ENCODE results near the gene RGS6.

RGS6 gene

GRCh38 chr14:72416081-72416849 is 484.0 kb downstream of the RGS6 start:
- no peak for DNase-seq

GRCh38 chr14:72416892-72417291 is 484.7 kb downstream of the RGS6 start:
- peak; percentile 12 for DNase-seq

GRCh38 chr14:72418806-72419205 is 486.6 kb downstream of the RGS6 start:
- no peak for DNase-seq

- DNase-seq: no peak
Observed at GRCh38 chr14:72419226-72419775, 487.1 kb downstream of the RGS6 start.

- peak; percentile 62 for DNase-seq
Observed at GRCh38 chr14:72420749-72421474, 488.7 kb downstream of the RGS6 start.

- no peak for DNase-seq
Observed at GRCh38 chr14:72423957-72424356, 491.7 kb downstream of the RGS6 start.

GRCh38 chr14:72430457-72430856 is 498.2 kb downstream of the RGS6 start:
- no peak for DNase-seq

- DNase-seq: no peak
Observed at GRCh38 chr14:72432748-72433147, 500.5 kb downstream of the RGS6 start.

GRCh38 chr14:72433511-72433910 is 501.3 kb downstream of the RGS6 start:
- no peak for DNase-seq

- no peak for DNase-seq
Observed at GRCh38 chr14:72434856-72435255, 502.6 kb downstream of the RGS6 start.

- no peak for DNase-seq
Observed at GRCh38 chr14:72439707-72440106, 507.5 kb downstream of the RGS6 start.

- no peak for DNase-seq
Observed at GRCh38 chr14:72443256-72443655, 511.0 kb downstream of the RGS6 start.

GRCh38 chr14:72443991-72444441 is 511.8 kb downstream of the RGS6 start:
- no peak for DNase-seq

- no peak for DNase-seq
Observed at GRCh38 chr14:72444701-72445100, 512.5 kb downstream of the RGS6 start.

- DNase-seq: no peak
Observed at GRCh38 chr14:72448212-72448611, 516.0 kb downstream of the RGS6 start.

GRCh38 chr14:72450473-72451044 is 518.3 kb downstream of the RGS6 start:
- DNase-seq: no peak

- DNase-seq: no peak
Observed at GRCh38 chr14:72451054-72451972, 519.1 kb downstream of the RGS6 start.

- no peak for DNase-seq
Observed at GRCh38 chr14:72452774-72453173, 520.5 kb downstream of the RGS6 start.

- no peak for DNase-seq
Observed at GRCh38 chr14:72454388-72455160, 522.3 kb downstream of the RGS6 start.

- DNase-seq: no peak
Observed at GRCh38 chr14:72457641-72458040, 525.4 kb downstream of the RGS6 start.

- no peak for DNase-seq
Observed at GRCh38 chr14:72462056-72462455, 529.8 kb downstream of the RGS6 start.

Measured in NCI-H2171 treated with DMSO at 0.1 percent for 48 hours (cell line).